H1 (cell line): ENCODE results near the gene TRPM1. TPM values are rescaled to one million over a fixed set of nuclear protein-coding genes. Genes with fewer than 3 reads are reported as not detected.

ENCODE experiments used
- CBX5 ChIP-seq: fragments of 300-800, 300-1000 bp; sonication (generic); IDR thresholded peaks from 2 replicates; pipeline ENCODE4 v1.7.1; 2016; ENCODE audit warnings: antibody characterized with exemption, low read length, low read depth
- CTBP2 ChIP-seq: IDR thresholded peaks from 2 replicates; pipeline ENCODE4 v1.7.0; 2011; ENCODE audit warnings: borderline replicate concordance, mild to moderate bottlenecking, moderate library complexity, mixed read lengths, low read length; ENCODE audit not compliant: insufficient read depth, insufficient read length
- MAX ChIP-seq: IDR thresholded peaks from 2 replicates; pipeline ENCODE4 v1.6.1; 2012; ENCODE audit warnings: inconsistent platforms
- RAD21 ChIP-seq, 2 experiments: IDR thresholded peaks in 1 of 2; conservative IDR thresholded peaks in 1 of 2; 2 replicates each; pipeline ENCODE4 v1.6.1; 2011; ENCODE audit warnings: low read depth in 2 of 2, low read length in 2 of 2, improper control_type of control experiment in 1 of 2, inconsistent platforms in 1 of 2, mild to moderate bottlenecking in 1 of 2, moderate library complexity in 1 of 2
- polyA plus RNA-seq, 7 experiments: library from polyadenylated mRNA; depleted of rRNA in 3 of 7; stranded (reverse) in 5 of 7; unstranded in 2 of 7; fragments of >200 nt in 5 of 7; fragments of 200-250 nt in 2 of 7; gene quantifications; 1 replicate in 5 of 7; 2 replicates in 1 of 7; 4 replicates in 1 of 7; pipeline versions ENCODE4 v1.2.1 to v1.2.3, GENCODE V29; 2011 to 2013; ENCODE audit warnings: missing spikeins in 2 of 7, mixed read lengths in 2 of 7
- total RNA-seq: library from RNA; stranded (reverse); fragmentation: NEBNext Ultra II Directional; extraction: Animal tissue kit (Norgen Biotek cat#: 25700); gene quantifications from 2 replicates; pipeline ENCODE4 v1.2.1, GENCODE V29; 2021
- TF ChIP-seq, protein P1 (sequence below), 3 experiments: IDR thresholded peaks; 1 replicate in 2 of 3; 2 replicates in 1 of 3; pipeline versions ENCODE4 v1.5.1 to v1.6.1; 2011; ENCODE audit warnings: low read length in 3 of 3, mild to moderate bottlenecking in 3 of 3, inconsistent platforms in 2 of 3, low read depth in 1 of 3, moderate library complexity in 1 of 3; ENCODE audit not compliant: insufficient read depth in 1 of 3; ENCODE audit errors: control extremely low read depth in 1 of 3

The TRPM1 gene
- total and polyA plus RNA-seq, 2 of the 8 experiments (the other 6 are each of a cell fraction or from before 2014, with no cell fraction given), result 0.05 TPM; not detected in 1

- TF ChIP-seq, protein P1, sequence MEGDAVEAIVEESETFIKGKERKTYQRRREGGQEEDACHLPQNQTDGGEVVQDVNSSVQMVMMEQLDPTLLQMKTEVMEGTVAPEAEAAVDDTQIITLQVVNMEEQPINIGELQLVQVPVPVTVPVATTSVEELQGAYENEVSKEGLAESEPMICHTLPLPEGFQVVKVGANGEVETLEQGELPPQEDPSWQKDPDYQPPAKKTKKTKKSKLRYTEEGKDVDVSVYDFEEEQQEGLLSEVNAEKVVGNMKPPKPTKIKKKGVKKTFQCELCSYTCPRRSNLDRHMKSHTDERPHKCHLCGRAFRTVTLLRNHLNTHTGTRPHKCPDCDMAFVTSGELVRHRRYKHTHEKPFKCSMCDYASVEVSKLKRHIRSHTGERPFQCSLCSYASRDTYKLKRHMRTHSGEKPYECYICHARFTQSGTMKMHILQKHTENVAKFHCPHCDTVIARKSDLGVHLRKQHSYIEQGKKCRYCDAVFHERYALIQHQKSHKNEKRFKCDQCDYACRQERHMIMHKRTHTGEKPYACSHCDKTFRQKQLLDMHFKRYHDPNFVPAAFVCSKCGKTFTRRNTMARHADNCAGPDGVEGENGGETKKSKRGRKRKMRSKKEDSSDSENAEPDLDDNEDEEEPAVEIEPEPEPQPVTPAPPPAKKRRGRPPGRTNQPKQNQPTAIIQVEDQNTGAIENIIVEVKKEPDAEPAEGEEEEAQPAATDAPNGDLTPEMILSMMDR (IDR thresholded peaks at IDR 0.05; ENCODE audit: control extremely low read depth in 1 of 3, insufficient read depth in 1 of 3, low read depth in 1 of 3, low read length in 3 of 3), result no peak
- TF ChIP-seq CTBP2 (no peak), MAX (no peak), CBX5 (no peak), RAD21 (IDR thresholded peaks at IDR 0.05 in 1 of 2, conservative IDR thresholded peaks at IDR 0.05 in 1 of 2; ENCODE audit: low read depth in 2 of 2, low read length in 2 of 2) (no peak)
Observed at GRCh38 chr15:31074321-31074720, 27.2 kb downstream of the TRPM1 start (continued).
